ENCODE measurements around the gene CNPY2.

Gene CNPY2

DNA sequence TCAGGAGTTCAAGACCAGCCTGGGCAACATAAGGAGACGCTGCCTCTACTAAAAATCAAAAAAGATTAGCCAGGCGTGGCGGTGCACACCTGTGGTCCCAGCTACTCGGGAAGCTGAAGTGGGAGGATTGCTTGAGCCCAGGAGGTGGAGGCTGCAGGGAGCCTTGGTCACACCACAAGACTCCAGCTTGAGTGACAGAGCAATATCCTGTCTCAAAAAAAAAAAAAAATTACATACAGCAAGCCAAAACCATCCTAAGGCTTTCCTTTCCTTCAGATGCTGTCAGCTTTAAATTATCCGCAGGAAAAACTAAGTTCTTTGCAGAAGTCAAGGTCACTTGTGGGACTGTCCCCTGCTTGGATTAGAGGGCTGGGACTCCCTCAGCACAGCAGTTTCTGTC is 17.0 kb downstream of the CNPY2 start:
- Histone ChIP-seq H3F3A (ENCODE audit: insufficient read depth) (peaks cover 9% of the 10 kb centered on the region), H3K79me2 (ENCODE audit: insufficient read depth, low read length) (peaks cover 64% of the 10 kb centered on the region), H3K9me2 (replicated peaks; ENCODE audit: insufficient read depth, low read length) (no peaks in the 10 kb centered on the region), H2AFZ (ENCODE audit: low read depth, low read length, severe bottlenecking) (no peak overlapping the region), H4K20me1 (ENCODE audit: low read depth, low read length) (no peaks in the 10 kb centered on the region), H3K9me3 (ENCODE audit: insufficient read depth, low read length) (no peaks in the 10 kb centered on the region), H3K4me3 (ENCODE audit: insufficient read depth, low read length, poor library complexity, severe bottlenecking) (peak overlapping the region; percentile 94), H3K36me3 (ENCODE audit: low read length) (peaks cover 12% of the 10 kb centered on the region; the same call in 1 of the 2 replicates), H3K9ac (ENCODE audit: low read length) (peak overlapping the region; percentile 94), H3K4me2 (ENCODE audit: low read depth, low read length, poor library complexity, severe bottlenecking) (peak overlapping the region; percentile 67), H3K27me3 (ENCODE audit: low read length) (no peaks in the 10 kb centered on the region), H3K27ac (ENCODE audit: low read depth, low read length) (peak overlapping the region; percentile 77)
- TF ChIP-seq, protein P1, sequence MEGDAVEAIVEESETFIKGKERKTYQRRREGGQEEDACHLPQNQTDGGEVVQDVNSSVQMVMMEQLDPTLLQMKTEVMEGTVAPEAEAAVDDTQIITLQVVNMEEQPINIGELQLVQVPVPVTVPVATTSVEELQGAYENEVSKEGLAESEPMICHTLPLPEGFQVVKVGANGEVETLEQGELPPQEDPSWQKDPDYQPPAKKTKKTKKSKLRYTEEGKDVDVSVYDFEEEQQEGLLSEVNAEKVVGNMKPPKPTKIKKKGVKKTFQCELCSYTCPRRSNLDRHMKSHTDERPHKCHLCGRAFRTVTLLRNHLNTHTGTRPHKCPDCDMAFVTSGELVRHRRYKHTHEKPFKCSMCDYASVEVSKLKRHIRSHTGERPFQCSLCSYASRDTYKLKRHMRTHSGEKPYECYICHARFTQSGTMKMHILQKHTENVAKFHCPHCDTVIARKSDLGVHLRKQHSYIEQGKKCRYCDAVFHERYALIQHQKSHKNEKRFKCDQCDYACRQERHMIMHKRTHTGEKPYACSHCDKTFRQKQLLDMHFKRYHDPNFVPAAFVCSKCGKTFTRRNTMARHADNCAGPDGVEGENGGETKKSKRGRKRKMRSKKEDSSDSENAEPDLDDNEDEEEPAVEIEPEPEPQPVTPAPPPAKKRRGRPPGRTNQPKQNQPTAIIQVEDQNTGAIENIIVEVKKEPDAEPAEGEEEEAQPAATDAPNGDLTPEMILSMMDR (IDR thresholded peaks at IDR 0.05; ENCODE audit: insufficient read depth, low read length, poor library complexity, severe bottlenecking) = no peak
- no peak for TF ChIP-seq EZH2phosphoT487 (conservative IDR thresholded peaks at IDR 0.05; ENCODE audit: low read length)

DNA sequence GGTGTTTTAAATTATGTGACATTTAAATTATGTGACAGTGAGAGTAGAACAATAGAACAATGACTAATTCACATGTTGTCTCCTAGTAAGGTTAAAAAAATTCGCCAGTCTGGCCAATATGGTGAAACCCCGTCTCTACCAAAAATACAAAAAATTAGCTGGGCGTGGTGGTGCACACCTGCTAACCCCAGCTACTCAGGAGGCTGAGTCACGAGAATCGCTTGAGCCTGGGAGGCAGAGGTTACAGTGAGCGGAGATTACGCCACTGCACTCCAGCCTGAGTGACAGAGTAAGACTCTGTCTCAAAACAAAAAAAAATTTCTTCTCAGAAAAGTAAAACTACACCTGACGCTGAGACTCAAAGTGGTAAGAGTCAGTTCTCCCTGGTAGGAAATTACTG is 18.4 kb downstream of the CNPY2 start:
- Histone ChIP-seq H3K9me3 (ENCODE audit: insufficient read depth, low read length) (no peaks in the 10 kb centered on the region), H3F3A (ENCODE audit: insufficient read depth) (peaks cover 9% of the 10 kb centered on the region), H3K9me2 (replicated peaks; ENCODE audit: insufficient read depth, low read length) (no peaks in the 10 kb centered on the region), H3K27me3 (ENCODE audit: low read length) (no peaks in the 10 kb centered on the region), H3K27ac (ENCODE audit: low read depth, low read length) (peak overlapping the region; percentile 4; the same call in 1 of the 2 replicates), H3K4me2 (ENCODE audit: low read depth, low read length, poor library complexity, severe bottlenecking) (peak overlapping the region; percentile 67), H3K4me3 (ENCODE audit: insufficient read depth, low read length, poor library complexity, severe bottlenecking) (no peak overlapping the region), H4K20me1 (ENCODE audit: low read depth, low read length) (no peaks in the 10 kb centered on the region), H3K36me3 (ENCODE audit: low read length) (peaks cover 12% of the 10 kb centered on the region; the same call in 1 of the 2 replicates), H3K9ac (ENCODE audit: low read length) (peak overlapping the region; percentile 94; the same call in 1 of the 2 replicates), H3K79me2 (ENCODE audit: insufficient read depth, low read length) (peaks cover 76% of the 10 kb centered on the region), H2AFZ (ENCODE audit: low read depth, low read length, severe bottlenecking) (no peak overlapping the region)
- TF ChIP-seq EZH2phosphoT487 (conservative IDR thresholded peaks at IDR 0.05; ENCODE audit: low read length) = no peak
- TF ChIP-seq, protein P1 (IDR thresholded peaks at IDR 0.05; ENCODE audit: insufficient read depth, low read length, poor library complexity, severe bottlenecking) = no peak

DNA sequence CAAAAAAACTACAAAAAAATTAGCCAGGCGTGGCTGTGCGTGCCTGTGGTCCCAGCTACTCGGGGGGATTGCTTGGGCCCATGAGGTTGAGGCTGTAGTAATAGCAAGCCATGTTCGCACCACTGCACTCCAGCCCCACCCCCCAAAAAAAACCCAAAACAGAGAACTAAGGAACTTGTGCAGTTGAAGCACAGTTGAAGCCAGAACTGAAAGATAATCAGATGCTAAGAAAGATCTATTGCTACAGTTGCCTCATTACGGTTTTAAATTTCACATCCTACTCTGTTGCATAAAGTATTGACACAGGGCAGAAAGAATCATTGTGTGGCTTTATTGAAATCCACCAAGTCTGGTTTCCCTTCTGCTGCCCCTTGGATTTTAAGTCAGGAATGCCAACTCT is 19.5 kb downstream of the CNPY2 start:
- Histone ChIP-seq H3K4me3 (ENCODE audit: insufficient read depth, low read length, poor library complexity, severe bottlenecking) (no peak overlapping the region), H3F3A (ENCODE audit: insufficient read depth) (peaks cover 9% of the 10 kb centered on the region), H2AFZ (ENCODE audit: low read depth, low read length, severe bottlenecking) (no peak overlapping the region), H3K27me3 (ENCODE audit: low read length) (no peaks in the 10 kb centered on the region), H3K9me3 (ENCODE audit: insufficient read depth, low read length) (no peaks in the 10 kb centered on the region), H3K4me2 (ENCODE audit: low read depth, low read length, poor library complexity, severe bottlenecking) (peak overlapping the region; percentile 67), H3K9me2 (replicated peaks; ENCODE audit: insufficient read depth, low read length) (no peaks in the 10 kb centered on the region), H4K20me1 (ENCODE audit: low read depth, low read length) (peaks cover 5% of the 10 kb centered on the region; the same call in 1 of the 2 replicates), H3K36me3 (ENCODE audit: low read length) (peaks cover 18% of the 10 kb centered on the region), H3K79me2 (ENCODE audit: insufficient read depth, low read length) (peaks cover 87% of the 10 kb centered on the region), H3K9ac (ENCODE audit: low read length) (no peak overlapping the region), H3K27ac (ENCODE audit: low read depth, low read length) (peak overlapping the region; percentile 4; the same call in 1 of the 2 replicates)
- TF ChIP-seq, protein P1 (IDR thresholded peaks at IDR 0.05; ENCODE audit: insufficient read depth, low read length, poor library complexity, severe bottlenecking) = no peak
- no peak for TF ChIP-seq EZH2phosphoT487 (conservative IDR thresholded peaks at IDR 0.05; ENCODE audit: low read length)
